Measurements from ENCODE around the gene UBALD1. TPM values are rescaled to one million over a fixed set of nuclear protein-coding genes. Genes with fewer than 3 reads are reported as not detected.

Gene UBALD1
- total and polyA plus RNA-seq, 10 of the 15 experiments (the other 5 are each of a cell fraction or from before 2014, with no cell fraction given): 0.05 to 32.7 (median 5.1) TPM

GRCh38 chr16:4652561-4652960 is 37.9 kb upstream of the UBALD1 start:
- Histone ChIP-seq H3K27ac (ENCODE audit: control insufficient read depth, insufficient read depth) (no peak overlapping the region), H3K4me2 (ENCODE audit: control insufficient read depth, insufficient read depth) (no peak overlapping the region), H2AFZ (ENCODE audit: control insufficient read depth, low read depth, low read length) (no peak overlapping the region), H3K9me3 (replicated peaks; ENCODE audit: control insufficient read depth, insufficient read depth, low read length) (no peaks in the 10 kb centered on the region), H3K4me3 (no peak overlapping the region), H3K9ac (ENCODE audit: control insufficient read depth, insufficient read depth, low read length) (no peak overlapping the region), H3K27me3 (replicated peaks in 1 of 2; ENCODE audit: control insufficient read depth in 2 of 2, insufficient read depth in 2 of 2, low read length in 1 of 2) (no peaks in the 10 kb centered on the region), H3K4me1 (ENCODE audit: control insufficient read depth, insufficient read depth, low read length) (no peaks in the 10 kb centered on the region), H3K36me3 (ENCODE audit: control insufficient read depth in 2 of 2, insufficient read depth in 2 of 2, low read length in 1 of 2) (peaks cover 17 to 39% of the 10 kb centered on the region in 2 experiments; a peak in 3 of 4 replicates), H3K79me2 (ENCODE audit: control insufficient read depth, insufficient read depth, low read length) (no peaks in the 10 kb centered on the region; the same call in none of the 2 replicates), H4K20me1 (ENCODE audit: control insufficient read depth, insufficient read depth) (no peaks in the 10 kb centered on the region)
- DNase-seq (ENCODE audit: low read depth, low spot score) (no peak), FAIRE-seq (no peak), ATAC-seq (no peak)
- POLR2A ChIA-PET: no interaction called here
- CTCF ChIA-PET: interaction anchor here (0.6 kb wide), 1 partner anchor 107 kb away, joined by 3 read pairs; no protein-coding TSS in a partner anchor
- in situ Hi-C loops (cut with MboI): no loop called here
- 97% methylated on average over 25 of the region's 25 CpGs for WGBS (ENCODE audit: insufficient coverage, insufficient replicate concordance, low lambda C conversion rate, missing lambda C conversion rate)
- RAD21 ChIA-PET (ENCODE audit: unreplicated experiment): no interaction called here
- SMC1A ChIA-PET (ENCODE audit: uncharacterized antibody, unreplicated experiment): no interaction called here
- TF ChIP-seq TBL1XR1 (IDR thresholded peaks at IDR 0.05; ENCODE audit: low read depth, low read length) (no peak), ZNF384 (IDR thresholded peaks at IDR 0.05; ENCODE audit: borderline replicate concordance, low read depth, low read length) (no peak), ASH2L (IDR thresholded peaks at IDR 0.05; ENCODE audit: borderline replicate concordance, low read depth) (no peak), MTA3 (IDR thresholded peaks at IDR 0.05; ENCODE audit: borderline replicate concordance, low read length) (no peak), CBX5 (IDR thresholded peaks at IDR 0.05; ENCODE audit: low read depth) (no peak), ATF7 (IDR thresholded peaks at IDR 0.05; ENCODE audit: low read depth) (no peak), RCOR1 (conservative IDR thresholded peaks at IDR 0.05; ENCODE audit: low read depth, low read length) (no peak), STAT3 (IDR thresholded peaks at IDR 0.05; ENCODE audit: low read depth, low read length) (no peak), CEBPZ (IDR thresholded peaks at IDR 0.05; ENCODE audit: low read depth, low read length) (no peak), HDAC2 (IDR thresholded peaks at IDR 0.05) (no peak), POLR2AphosphoS2 (IDR thresholded peaks at IDR 0.05; ENCODE audit: low read depth, low read length) (no peak), SKIL (IDR thresholded peaks at IDR 0.05; ENCODE audit: low read depth, poor library complexity, severe bottlenecking) (no peak), JUND (IDR thresholded peaks at IDR 0.05; ENCODE audit: low read depth, low read length) (no peak), MEF2A (IDR thresholded peaks at IDR 0.05; ENCODE audit: insufficient read depth, low read depth, low read length) (no peak), CTCF (IDR thresholded peaks at IDR 0.05 in 2 of 3, conservative IDR thresholded peaks at IDR 0.05 in 1 of 3; ENCODE audit: control insufficient read depth in 2 of 3, extremely low read depth in 1 of 3, insufficient read depth in 1 of 3, low read depth in 3 of 3, low read length in 3 of 3) (no peak), BRCA1 (IDR thresholded peaks at IDR 0.05; ENCODE audit: low read depth, low read length) (no peak)
- TF ChIP-seq, protein P1, sequence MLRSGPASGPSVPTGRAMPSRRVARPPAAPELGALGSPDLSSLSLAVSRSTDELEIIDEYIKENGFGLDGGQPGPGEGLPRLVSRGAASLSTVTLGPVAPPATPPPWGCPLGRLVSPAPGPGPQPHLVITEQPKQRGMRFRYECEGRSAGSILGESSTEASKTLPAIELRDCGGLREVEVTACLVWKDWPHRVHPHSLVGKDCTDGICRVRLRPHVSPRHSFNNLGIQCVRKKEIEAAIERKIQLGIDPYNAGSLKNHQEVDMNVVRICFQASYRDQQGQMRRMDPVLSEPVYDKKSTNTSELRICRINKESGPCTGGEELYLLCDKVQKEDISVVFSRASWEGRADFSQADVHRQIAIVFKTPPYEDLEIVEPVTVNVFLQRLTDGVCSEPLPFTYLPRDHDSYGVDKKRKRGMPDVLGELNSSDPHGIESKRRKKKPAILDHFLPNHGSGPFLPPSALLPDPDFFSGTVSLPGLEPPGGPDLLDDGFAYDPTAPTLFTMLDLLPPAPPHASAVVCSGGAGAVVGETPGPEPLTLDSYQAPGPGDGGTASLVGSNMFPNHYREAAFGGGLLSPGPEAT (IDR thresholded peaks at IDR 0.05; ENCODE audit: low read depth): no peak
- intact Hi-C loops (cut with micrococcal nuclease; ENCODE audit: unreplicated experiment): no loop called here
- BruUV-seq (replicated peaks): no TSS peak

All from GM12878 (cell line).